A673 (cell line): ENCODE results near the gene CD96. TPM values are rescaled to one million over a fixed set of nuclear protein-coding genes. Genes with fewer than 3 reads are reported as not detected.

Experiments
- BruUV-seq: library from RNA; stranded (reverse); fragments of 400-500 nt; replicated peaks from 2 replicates; lab custom pipeline; 2021; lab: Mats Ljungman, UMichigan
- CTCF ChIA-PET: fragments of 300-600 bp; sonication (Branson Sonifier 250); formaldehyde crosslinking; loops from one replicate; lab custom pipeline; 2022; ENCODE audit warnings: antibody characterized with exemption; lab: Charles Lee
- POLR2A ChIA-PET: fragments of 300-600 bp; sonication (Branson Sonifier 250); formaldehyde crosslinking; loops from one replicate; lab custom pipeline; 2022; ENCODE audit warnings: antibody characterized with exemption; ENCODE audit not compliant: low non-redundant PET; lab: Charles Lee
- DNase-seq: peaks from one replicate; pipeline ENCODE4 v3.0.0-alpha.2; 2015; ENCODE audit warnings: low spot score
- H3K27ac ChIP-seq: fragments of 200-600 bp; sonication (generic); 2 replicates; pipeline ENCODE4 v1.5.1; 2016; ENCODE audit warnings: mixed run types, low read depth, mild to moderate bottlenecking, mixed read lengths, antibody characterized with exemption, low read length; ENCODE audit not compliant: poor library complexity, severe bottlenecking
- H3K27me3 ChIP-seq: fragments of 200-600 bp; sonication (generic); replicated peaks from 2 replicates; pipeline ENCODE4 v1.6.1; 2017; ENCODE audit warnings: mixed run types, low read depth, mild to moderate bottlenecking, mixed read lengths, antibody characterized with exemption, low read length; ENCODE audit not compliant: insufficient read depth, poor library complexity
- H3K36me3 ChIP-seq: fragments of 200-600 bp; sonication (generic); 2 replicates; pipeline ENCODE4 v1.6.1; 2016; ENCODE audit warnings: mixed run types, mild to moderate bottlenecking, mixed read lengths, antibody characterized with exemption, low read length; ENCODE audit not compliant: insufficient read depth, poor library complexity, severe bottlenecking
- H3K4me1 ChIP-seq: fragments of 200-600 bp; sonication (generic); 2 replicates; pipeline ENCODE4 v1.6.1; 2017; ENCODE audit warnings: mixed run types, mild to moderate bottlenecking, mixed read lengths, antibody characterized with exemption, low read length; ENCODE audit not compliant: insufficient read depth, poor library complexity, severe bottlenecking
- H3K4me3 ChIP-seq: fragments of 200-600 bp; sonication (generic); 2 replicates; pipeline ENCODE4 v1.5.1; 2016; ENCODE audit warnings: low read depth, mixed run types, mild to moderate bottlenecking, mixed read lengths, low read length; ENCODE audit not compliant: poor library complexity, severe bottlenecking
- H3K9me3 ChIP-seq: fragments of 200-600 bp; sonication (generic); 2 replicates; pipeline ENCODE4 v1.6.1; 2016; ENCODE audit warnings: mixed run types, low read depth, mild to moderate bottlenecking, mixed read lengths, antibody characterized with exemption, low read length; ENCODE audit not compliant: poor library complexity, severe bottlenecking
- EZH2 ChIP-seq: fragments of 200-600 bp; sonication (generic); IDR thresholded peaks from 2 replicates; pipeline ENCODE4 v1.6.1; 2017; ENCODE audit warnings: borderline replicate concordance, low read depth, mild to moderate bottlenecking, mixed read lengths, antibody characterized with exemption, low read length; ENCODE audit not compliant: poor library complexity, severe bottlenecking
- intact Hi-C: fragments of 100-400 bp; cut with micrococcal nuclease; formaldehyde crosslinking; loops from one replicate; pipeline ENCODE4 v1.10.0; 2022; ENCODE audit not compliant: unreplicated experiment
- total RNA-seq: library from RNA; stranded (reverse); gene quantifications from 2 replicates; pipeline ENCODE4 v1.2.3, GENCODE V29; 2021
- TF ChIP-seq, protein P1 (sequence below): fragments of 300-800, 200-600 bp; sonication (generic); conservative IDR thresholded peaks from 2 replicates; pipeline ENCODE4 v1.5.1; 2017; ENCODE audit warnings: low read depth, mild to moderate bottlenecking, antibody characterized with exemption, low read length, moderate library complexity, mixed read lengths

CD96 gene
- total RNA-seq, 1 experiment from 2014 or later = not detected

DNA sequence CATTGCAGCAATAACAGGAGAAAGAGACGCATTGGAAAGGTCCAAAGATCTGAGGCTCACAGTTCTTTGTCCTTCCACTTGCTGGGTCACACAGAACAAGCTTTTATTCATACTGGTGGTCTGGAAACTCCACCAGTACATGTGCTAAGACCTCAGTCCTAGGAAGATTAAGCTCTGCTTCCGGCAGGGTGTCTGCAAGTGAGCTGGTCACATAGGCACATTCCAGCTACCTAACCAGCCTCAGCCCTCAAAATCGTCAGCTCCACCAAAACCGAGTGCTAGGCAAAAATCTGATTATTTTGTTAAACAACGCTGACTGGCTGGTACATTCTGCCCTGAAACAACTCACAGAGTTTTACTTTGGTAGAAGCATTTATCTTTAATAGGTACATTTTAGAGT is 50.9 kb downstream of the CD96 start:
- Histone ChIP-seq H3K9me3 (no peaks in the 10 kb centered on the region), H3K4me3 (no peak overlapping the region), H3K36me3 (no peaks in the 10 kb centered on the region), H3K4me1 (no peaks in the 10 kb centered on the region), H3K27ac (no peak overlapping the region), H3K27me3 (no peaks in the 10 kb centered on the region)
- POLR2A ChIA-PET = no interaction called here
- no peak for DNase-seq
- intact Hi-C loops = no loop called here
- CTCF ChIA-PET = no interaction called here
- BruUV-seq = no TSS peak
- no peak for TF ChIP-seq EZH2
- TF ChIP-seq, protein P1, sequence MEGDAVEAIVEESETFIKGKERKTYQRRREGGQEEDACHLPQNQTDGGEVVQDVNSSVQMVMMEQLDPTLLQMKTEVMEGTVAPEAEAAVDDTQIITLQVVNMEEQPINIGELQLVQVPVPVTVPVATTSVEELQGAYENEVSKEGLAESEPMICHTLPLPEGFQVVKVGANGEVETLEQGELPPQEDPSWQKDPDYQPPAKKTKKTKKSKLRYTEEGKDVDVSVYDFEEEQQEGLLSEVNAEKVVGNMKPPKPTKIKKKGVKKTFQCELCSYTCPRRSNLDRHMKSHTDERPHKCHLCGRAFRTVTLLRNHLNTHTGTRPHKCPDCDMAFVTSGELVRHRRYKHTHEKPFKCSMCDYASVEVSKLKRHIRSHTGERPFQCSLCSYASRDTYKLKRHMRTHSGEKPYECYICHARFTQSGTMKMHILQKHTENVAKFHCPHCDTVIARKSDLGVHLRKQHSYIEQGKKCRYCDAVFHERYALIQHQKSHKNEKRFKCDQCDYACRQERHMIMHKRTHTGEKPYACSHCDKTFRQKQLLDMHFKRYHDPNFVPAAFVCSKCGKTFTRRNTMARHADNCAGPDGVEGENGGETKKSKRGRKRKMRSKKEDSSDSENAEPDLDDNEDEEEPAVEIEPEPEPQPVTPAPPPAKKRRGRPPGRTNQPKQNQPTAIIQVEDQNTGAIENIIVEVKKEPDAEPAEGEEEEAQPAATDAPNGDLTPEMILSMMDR = no peak

DNA sequence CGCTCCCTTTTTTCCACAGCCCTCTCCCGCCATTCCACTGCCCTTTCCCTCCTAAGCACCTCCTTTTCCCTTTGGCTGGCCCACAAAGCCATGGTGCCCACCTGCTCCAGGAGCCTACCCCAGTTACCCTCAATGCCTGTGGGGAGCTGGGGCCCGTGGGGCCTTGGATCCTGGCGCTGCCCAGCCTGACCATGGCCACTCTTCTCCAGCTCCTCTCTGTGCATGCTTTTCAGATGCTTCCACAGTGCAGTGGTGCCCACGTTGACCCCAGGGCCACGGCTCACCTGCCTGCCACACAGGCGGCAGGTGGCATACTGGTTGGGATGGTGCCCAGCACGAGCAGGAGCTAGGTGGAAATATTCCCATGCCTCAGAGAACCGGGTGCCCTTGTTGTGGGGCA is 51.7 kb downstream of the CD96 start:
- BruUV-seq = no TSS peak
- Histone ChIP-seq H3K27ac (no peak overlapping the region), H3K4me1 (no peaks in the 10 kb centered on the region), H3K9me3 (no peaks in the 10 kb centered on the region), H3K27me3 (no peaks in the 10 kb centered on the region), H3K4me3 (no peak overlapping the region), H3K36me3 (no peaks in the 10 kb centered on the region)
- TF ChIP-seq EZH2 = no peak
- TF ChIP-seq, protein P1 = no peak
- no peak for DNase-seq
- ChIA-PET CTCF (no interaction called here), POLR2A (no interaction called here)
- intact Hi-C loops = no loop called here

DNA sequence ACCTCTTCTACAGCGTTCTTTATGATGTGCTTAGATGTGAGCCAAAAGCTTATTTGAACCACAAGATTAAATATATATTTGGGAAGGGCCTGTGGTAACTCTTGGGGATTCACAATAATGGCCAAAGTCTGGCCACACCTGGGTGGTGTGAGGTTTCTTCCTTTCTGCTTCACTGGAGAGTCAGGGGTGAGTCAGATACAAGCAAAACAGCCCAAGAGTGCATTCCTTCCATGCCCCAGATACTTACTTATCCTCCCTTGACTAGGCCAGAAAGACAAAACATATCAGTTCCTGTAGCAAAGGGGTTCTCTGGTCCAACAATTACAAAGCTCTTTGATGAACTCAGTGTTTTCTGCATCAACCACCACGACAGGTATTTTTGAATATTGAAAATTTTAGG is 52.2 kb downstream of the CD96 start:
- DNase-seq = no peak
- Histone ChIP-seq H3K4me3 (no peak overlapping the region), H3K27me3 (no peaks in the 10 kb centered on the region), H3K4me1 (no peaks in the 10 kb centered on the region), H3K9me3 (no peaks in the 10 kb centered on the region), H3K36me3 (no peaks in the 10 kb centered on the region), H3K27ac (no peak overlapping the region)
- intact Hi-C loops = no loop called here
- CTCF ChIA-PET = no interaction called here
- TF ChIP-seq, protein P1 = no peak
- no peak for TF ChIP-seq EZH2
- POLR2A ChIA-PET = no interaction called here
- BruUV-seq = no TSS peak
